Stimulated activated CD4-positive, alpha-beta T cell treated with anti-CD3 and anti-CD28 coated beads, Interleukin-2, amount 100 ng/mL, for 4 hours (primary cell): ENCODE data around the gene SH3RF3.

Experiments
- DNase-seq: peaks from one replicate; pipeline ENCODE4 v3.0.0-alpha.2; 2020; ENCODE audit warnings: low read depth

Gene SH3RF3

GRCh38 chr2:109264595-109265328, 135.8 kb downstream of the SH3RF3 start:
- no peak for DNase-seq

GRCh38 chr2:109265369-109265768, 136.4 kb downstream of the SH3RF3 start:
- DNase-seq, result no peak

GRCh38 chr2:109265953-109266352, 136.9 kb downstream of the SH3RF3 start:
- DNase-seq, result no peak

GRCh38 chr2:109266496-109266895, 137.5 kb downstream of the SH3RF3 start:
- DNase-seq, result no peak

- DNase-seq, result no peak
These were observed 138.2 kb downstream of the SH3RF3 start for GRCh38 chr2:109266998-109267854.

- no peak for DNase-seq
These were observed 139.9 kb downstream of the SH3RF3 start for GRCh38 chr2:109268916-109269315.

GRCh38 chr2:109269706-109270504, 140.9 kb downstream of the SH3RF3 start:
- no peak for DNase-seq

- DNase-seq, result no peak
These were observed 141.7 kb downstream of the SH3RF3 start for GRCh38 chr2:109270505-109271312.

- no peak for DNase-seq
These were observed 142.9 kb downstream of the SH3RF3 start for GRCh38 chr2:109271920-109272319.

- no peak for DNase-seq
These were observed 143.5 kb downstream of the SH3RF3 start for GRCh38 chr2:109272461-109272860.

GRCh38 chr2:109275120-109276012, 146.4 kb downstream of the SH3RF3 start:
- DNase-seq, result no peak

GRCh38 chr2:109277406-109277805, 148.4 kb downstream of the SH3RF3 start:
- no peak for DNase-seq

GRCh38 chr2:109279243-109279860, 150.3 kb downstream of the SH3RF3 start:
- DNase-seq, result no peak

GRCh38 chr2:109280804-109281203, 151.8 kb downstream of the SH3RF3 start:
- DNase-seq, result no peak

GRCh38 chr2:109282360-109282759, 153.4 kb downstream of the SH3RF3 start:
- DNase-seq, result no peak

GRCh38 chr2:109282865-109283264, 153.9 kb downstream of the SH3RF3 start:
- no peak for DNase-seq

- DNase-seq, result no peak
These were observed 155.8 kb downstream of the SH3RF3 start for GRCh38 chr2:109284826-109285225.

GRCh38 chr2:109285244-109285651, 156.2 kb downstream of the SH3RF3 start:
- DNase-seq, result no peak

- no peak for DNase-seq
These were observed 158.4 kb downstream of the SH3RF3 start for GRCh38 chr2:109287413-109287812.

- no peak for DNase-seq
These were observed 158.8 kb downstream of the SH3RF3 start for GRCh38 chr2:109287838-109288237.
